ENCODE data around the gene TCF7. TPM values are rescaled to one million over a fixed set of nuclear protein-coding genes. Genes with fewer than 3 reads are reported as not detected.

The TCF7 gene
- total RNA-seq, 1 donor from 2014 or later = 5.7 TPM

DNA sequence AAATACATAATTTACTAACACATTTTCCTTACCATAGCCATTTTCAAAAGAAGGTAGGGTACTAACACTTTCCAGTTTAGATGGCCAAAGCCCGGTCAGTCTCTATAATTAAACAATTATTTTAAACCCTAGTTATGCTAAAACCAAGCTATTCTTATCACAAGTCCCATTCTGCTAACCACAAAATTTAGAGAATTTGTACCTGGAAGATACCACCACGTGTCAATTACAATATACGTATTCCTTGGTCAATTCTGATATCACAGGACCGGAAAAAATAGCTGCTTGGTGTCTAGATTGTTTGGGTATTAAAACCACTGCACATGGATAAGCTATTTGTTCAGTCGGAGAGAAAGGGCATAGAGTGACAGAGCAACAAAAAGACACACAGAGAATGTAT lies 81.2 kb downstream of the TCF7 start:
- H3K27ac ChIP-seq = no peak overlapping the region
- DNase-seq = no peak
- no peak overlapping the region for H3K4me3 ChIP-seq
- peaks cover 51% of the 10 kb centered on the region for H3K36me3 ChIP-seq
- no peaks in the 10 kb centered on the region for H3K9me3 ChIP-seq
- TF ChIP-seq CTCF (IDR thresholded peaks at IDR 0.05) = no peak
- no peak for ATAC-seq
- H3K4me1 ChIP-seq = no peaks in the 10 kb centered on the region
- no peaks in the 10 kb centered on the region for H3K27me3 ChIP-seq (ENCODE audit: low read depth)
- intact Hi-C loops (cut with DNase I) = no loop called here

Other genes starting within 250 kb of the TCF7 start
- 31.1 TPM for gene C5orf15, start 146.1 kb upstream of the TCF7 start, total RNA-seq
- gene VDAC1, start 109.7 kb upstream of the TCF7 start, total RNA-seq = 125 TPM
- 249 TPM for gene SKP1, start 62.3 kb downstream of the TCF7 start, total RNA-seq
- gene PPP2CA, start 111.4 kb downstream of the TCF7 start, total RNA-seq = 96.9 TPM

Data from lower lobe of right lung (tissue), 2 donors.